ENCODE measurements around the gene ATG10.
A peak's percentile ranks its signal among the peaks of the same experiment; 100 is the strongest.
"Not testable (repeated sequence)": the region's sequence is repeated elsewhere in the genome, so short reads cannot be mapped to it uniquely, and the experiment has no call there.

The ATG10 gene

DNA sequence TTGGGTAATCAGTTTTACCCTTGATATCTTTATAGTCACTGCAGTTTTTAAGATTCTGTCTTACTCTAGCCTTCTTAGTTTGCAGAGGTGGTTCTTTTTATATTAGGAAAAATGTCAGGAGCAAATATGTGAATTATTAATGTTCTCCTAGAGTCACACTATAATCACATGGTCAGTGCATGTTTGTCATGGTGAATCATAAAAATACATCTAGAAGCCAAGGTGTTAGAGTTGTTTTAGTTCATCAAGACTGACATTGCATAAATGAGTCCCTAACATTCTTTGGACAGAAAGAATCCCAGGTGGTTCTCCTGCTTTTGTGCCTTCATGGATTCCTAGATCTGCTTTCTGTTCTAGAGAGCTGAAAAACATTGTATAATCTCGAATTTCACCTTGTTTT is 22.9 kb downstream of the ATG10 start:
- Mint-ChIP-seq H3K27me3 (no peaks in the 10 kb centered on the region), H3K4me1 (ENCODE audit: low read depth in 2 of 2) (peaks cover 0 to 3% of the 10 kb centered on the region in 2 donors), H3K27ac (no peak overlapping the region), H3K36me3 (ENCODE audit: insufficient read depth) (peaks cover 13% of the 10 kb centered on the region), H3K9me3 (peaks cover 0 to 11% of the 10 kb centered on the region in 2 donors), H3K4me3 (no peak overlapping the region)
- ATAC-seq (replicated peaks) (no peak), DNase-seq (no peak)

DNA sequence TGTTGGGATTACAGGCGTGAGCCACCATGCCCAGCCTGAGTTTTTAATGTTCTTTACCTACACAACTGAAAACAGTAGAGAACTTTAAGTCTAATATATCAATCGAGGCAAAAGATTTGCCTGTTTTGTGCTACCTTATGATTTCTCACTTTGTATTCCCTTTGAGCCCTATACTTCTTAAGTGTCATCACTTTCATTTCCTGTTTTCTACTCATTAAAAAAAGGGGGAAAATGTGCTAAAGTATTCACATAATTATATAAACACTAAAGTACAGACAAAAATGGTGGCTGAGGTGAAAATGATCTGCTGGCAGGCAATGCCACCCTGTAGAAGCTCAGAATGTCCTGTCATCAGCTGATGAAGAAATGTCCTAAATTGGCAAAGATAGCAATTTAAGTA is 23.6 kb downstream of the ATG10 start:
- no peaks in the 10 kb centered on the region for H3K27me3 Mint-ChIP-seq
- peaks cover 8% of the 10 kb centered on the region for H3K36me3 Mint-ChIP-seq (ENCODE audit: insufficient read depth)
- H3K27ac Mint-ChIP-seq, result no peak overlapping the region
- H3K4me3 Mint-ChIP-seq, result no peak overlapping the region
- H3K9me3 Mint-ChIP-seq, result peaks cover 0 to 11% of the 10 kb centered on the region in 2 donors
- peaks cover 0 to 3% of the 10 kb centered on the region in 2 donors for H3K4me1 Mint-ChIP-seq (ENCODE audit: low read depth in 2 of 2)
- DNase-seq (no peak), ATAC-seq (replicated peaks) (no peak)

DNA sequence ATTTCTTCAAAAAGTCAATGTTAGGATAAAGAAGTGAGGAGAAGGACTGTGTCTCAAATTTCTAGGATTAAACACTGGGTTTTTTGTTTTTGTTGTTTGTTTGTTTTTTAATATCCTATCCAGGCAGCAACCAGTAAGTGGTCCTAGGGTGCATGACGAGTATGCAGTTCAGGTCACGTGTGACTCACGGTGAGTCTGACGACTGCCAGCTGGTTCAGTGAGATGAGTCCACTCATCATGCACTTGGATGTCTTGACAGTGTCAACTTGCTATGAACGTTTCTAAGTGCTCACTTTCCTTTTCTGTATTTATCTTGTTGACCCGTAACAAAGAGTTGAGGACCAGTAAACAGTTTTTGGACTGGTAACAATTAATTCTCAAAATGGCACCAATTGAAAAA is 32.7 kb downstream of the ATG10 start:
- no peaks in the 10 kb centered on the region for H3K36me3 Mint-ChIP-seq (ENCODE audit: insufficient read depth)
- H3K4me3 Mint-ChIP-seq, result no peak overlapping the region
- ATAC-seq (replicated peaks) (no peak), DNase-seq (no peak)
- no peaks in the 10 kb centered on the region for H3K9me3 Mint-ChIP-seq
- H3K27me3 Mint-ChIP-seq, result no peaks in the 10 kb centered on the region
- no peaks in the 10 kb centered on the region for H3K4me1 Mint-ChIP-seq (ENCODE audit: low read depth in 2 of 2)
- no peak overlapping the region for H3K27ac Mint-ChIP-seq

DNA sequence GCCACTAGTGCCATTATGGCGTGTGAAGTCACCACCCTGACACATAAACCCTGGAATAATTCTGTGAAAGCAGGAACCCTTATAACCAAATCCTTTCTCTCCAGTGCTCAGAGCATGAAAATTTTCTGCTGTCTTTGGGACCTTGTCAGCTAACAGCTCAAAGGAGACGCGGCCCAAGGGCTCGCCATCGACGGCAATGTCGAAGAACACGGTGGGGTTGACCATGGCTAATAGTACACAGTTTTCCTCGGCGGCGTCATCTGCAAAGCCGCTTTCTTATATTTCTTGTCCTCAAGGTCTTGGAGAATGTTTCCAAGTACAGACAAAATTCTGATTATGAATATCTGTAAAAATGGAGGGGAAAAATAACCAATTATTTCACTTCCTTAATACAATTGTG is 38.0 kb downstream of the ATG10 start:
- not testable (repeated sequence) for H3K4me1 Mint-ChIP-seq (ENCODE audit: low read depth in 2 of 2); DNase-seq; H3K27ac Mint-ChIP-seq; H3K4me3 Mint-ChIP-seq; H3K9me3 Mint-ChIP-seq; H3K36me3 Mint-ChIP-seq (ENCODE audit: insufficient read depth); ATAC-seq (replicated peaks); H3K27me3 Mint-ChIP-seq

DNA sequence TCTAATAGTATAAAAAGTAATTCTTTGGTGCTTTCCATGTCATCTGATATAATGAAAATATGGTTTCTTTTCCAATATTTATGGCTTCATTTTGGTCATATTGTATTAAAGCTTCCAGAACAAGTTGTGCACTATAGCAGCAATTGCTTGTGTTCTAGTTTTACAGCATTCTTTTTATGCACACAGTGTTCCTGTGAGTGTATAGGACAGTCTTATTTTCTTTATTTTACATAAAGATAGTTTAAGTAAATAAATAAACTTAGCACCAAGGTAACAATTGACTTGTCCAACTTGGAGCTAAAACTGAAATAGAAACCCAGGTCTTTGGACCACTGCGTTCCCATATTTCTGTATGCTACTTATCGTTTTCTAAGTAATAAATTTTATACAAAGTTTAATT is 38.9 kb downstream of the ATG10 start:
- ATAC-seq (replicated peaks) (no peak), DNase-seq (no peak)
- Mint-ChIP-seq H3K4me1 (ENCODE audit: low read depth in 2 of 2) (no peaks in the 10 kb centered on the region), H3K36me3 (ENCODE audit: insufficient read depth) (peaks cover 3% of the 10 kb centered on the region), H3K4me3 (no peak overlapping the region), H3K27ac (no peak overlapping the region), H3K27me3 (no peaks in the 10 kb centered on the region), H3K9me3 (no peaks in the 10 kb centered on the region)

DNA sequence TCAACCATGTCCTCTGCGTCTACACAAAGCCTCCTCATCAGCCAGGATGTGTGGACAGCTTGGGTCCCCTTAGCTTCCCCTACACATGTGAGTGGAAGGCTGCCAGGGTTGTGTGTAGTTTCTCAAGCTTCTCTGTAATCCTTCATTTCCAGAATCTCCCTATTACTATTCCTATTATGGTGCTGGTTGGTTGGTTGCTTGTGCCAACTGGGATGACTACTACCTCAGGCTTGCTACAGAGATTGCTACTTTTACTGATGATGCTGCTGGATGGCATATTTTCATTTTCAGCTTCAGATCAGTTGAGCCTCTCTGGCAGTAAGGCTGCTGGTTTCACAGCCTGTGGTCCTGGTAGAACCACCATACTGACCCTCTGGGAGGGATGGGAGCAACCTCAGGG is 39.9 kb downstream of the ATG10 start:
- H3K27me3 Mint-ChIP-seq, result no peaks in the 10 kb centered on the region
- H3K9me3 Mint-ChIP-seq, result peaks cover 0 to 3% of the 10 kb centered on the region in 2 donors
- DNase-seq (no peak), ATAC-seq (replicated peaks) (no peak)
- H3K36me3 Mint-ChIP-seq (ENCODE audit: insufficient read depth), result peaks cover 3% of the 10 kb centered on the region
- H3K4me3 Mint-ChIP-seq, result no peak overlapping the region
- no peaks in the 10 kb centered on the region for H3K4me1 Mint-ChIP-seq (ENCODE audit: low read depth in 2 of 2)
- H3K27ac Mint-ChIP-seq, result no peak overlapping the region

DNA sequence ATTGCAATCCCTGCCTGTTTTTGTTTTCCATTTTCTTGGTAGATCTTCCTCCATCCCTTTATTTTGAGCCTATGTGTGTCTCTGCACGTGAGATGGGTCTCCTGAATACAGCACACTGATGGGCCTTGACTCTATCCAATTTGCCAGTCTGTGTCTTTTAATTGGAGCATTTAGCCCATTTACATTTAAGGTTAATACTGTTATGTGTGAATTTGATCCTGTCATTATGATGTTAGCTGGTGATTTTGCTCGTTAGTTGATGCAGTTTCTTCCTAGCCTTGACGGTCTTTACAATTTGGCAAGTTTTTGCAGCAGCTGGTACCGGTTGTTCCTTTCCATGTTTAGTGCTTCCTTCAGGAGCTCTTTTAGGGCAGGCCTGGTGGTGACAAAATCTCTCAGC is 42.8 kb downstream of the ATG10 start:
- H3K27me3 Mint-ChIP-seq; H3K27ac Mint-ChIP-seq; H3K9me3 Mint-ChIP-seq; H3K4me1 Mint-ChIP-seq (ENCODE audit: low read depth in 2 of 2); ATAC-seq (replicated peaks); DNase-seq; H3K36me3 Mint-ChIP-seq (ENCODE audit: insufficient read depth); H3K4me3 Mint-ChIP-seq: not testable (repeated sequence)

DNA sequence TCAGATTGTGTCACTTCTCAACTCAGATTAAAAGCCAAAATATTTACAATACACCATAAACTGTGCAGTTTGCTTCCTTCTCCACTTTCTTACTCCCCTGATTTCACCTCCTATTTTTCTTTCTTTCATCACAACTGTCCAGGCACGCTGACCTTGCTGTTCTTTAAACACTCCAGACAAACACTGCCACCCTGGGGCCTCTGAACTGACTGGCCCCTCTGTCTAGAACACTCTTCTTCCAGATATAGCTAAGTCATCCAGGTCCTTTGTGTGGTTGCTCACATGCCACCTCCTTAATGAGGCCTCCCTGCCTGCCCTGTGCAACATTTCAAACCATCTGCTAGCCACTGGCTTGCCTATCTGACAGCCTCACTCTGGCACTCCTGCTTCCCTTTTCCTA is 46.6 kb downstream of the ATG10 start:
- H3K36me3 Mint-ChIP-seq (ENCODE audit: insufficient read depth), result no peaks in the 10 kb centered on the region

DNA sequence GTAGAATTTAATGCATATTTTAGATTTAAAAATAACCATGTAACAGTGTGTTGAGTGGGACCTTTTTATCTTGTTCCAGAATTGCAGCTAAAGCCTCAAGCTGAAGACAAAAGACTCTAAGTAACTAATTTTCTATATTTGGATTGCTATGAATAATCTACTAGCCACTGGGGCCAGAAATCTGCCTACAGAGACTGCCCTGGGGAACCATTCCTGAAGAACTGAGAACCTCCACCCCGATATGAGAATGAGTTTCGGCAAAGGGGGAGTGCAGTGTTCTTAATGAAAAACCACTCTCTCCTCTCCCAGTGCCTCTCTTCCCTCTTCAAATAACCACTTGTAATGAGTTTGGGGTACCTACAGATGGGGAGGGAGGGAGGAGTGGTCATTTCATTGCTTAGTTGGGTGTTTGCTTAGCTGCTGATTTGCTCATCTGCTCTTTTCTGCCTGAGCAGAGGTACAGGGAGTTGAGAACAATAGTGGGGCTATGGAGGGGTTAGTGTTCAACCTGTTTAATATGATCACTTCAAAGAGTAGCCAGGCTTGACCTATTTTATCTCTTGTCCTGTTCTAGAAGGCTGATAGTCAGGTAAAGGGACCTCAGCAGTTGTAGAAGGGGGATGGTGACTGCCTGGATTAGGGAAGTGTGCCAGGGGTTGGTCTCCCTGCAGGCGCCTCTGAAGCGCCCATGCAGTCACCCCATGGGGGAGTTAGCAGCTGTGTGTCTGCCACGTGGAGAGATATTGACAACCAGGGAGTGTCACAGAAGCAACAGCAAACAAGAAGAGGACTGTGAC is 47.7 kb downstream of the ATG10 start:
- H3K9me3 Mint-ChIP-seq, result peaks cover 0 to 3% of the 10 kb centered on the region in 2 donors
- ATAC-seq (replicated peaks) (no peak), DNase-seq (no peak)
- no peak overlapping the region for H3K4me3 Mint-ChIP-seq
- no peaks in the 10 kb centered on the region for H3K27me3 Mint-ChIP-seq
- no peaks in the 10 kb centered on the region for H3K36me3 Mint-ChIP-seq (ENCODE audit: insufficient read depth)
- peak overlapping the region in 1 of 2 donors; percentile 32 for H3K27ac Mint-ChIP-seq
- H3K4me1 Mint-ChIP-seq (ENCODE audit: low read depth in 2 of 2), result no peaks in the 10 kb centered on the region

More for the DNA sequence above, 46.6 kb downstream of the ATG10 start:
- H3K4me1 Mint-ChIP-seq (ENCODE audit: low read depth in 2 of 2), result no peaks in the 10 kb centered on the region
- peaks cover 0 to 3% of the 10 kb centered on the region in 2 donors for H3K9me3 Mint-ChIP-seq
- DNase-seq (no peak), ATAC-seq (replicated peaks) (no peak)
- H3K27ac Mint-ChIP-seq, result no peak overlapping the region
- no peak overlapping the region for H3K4me3 Mint-ChIP-seq
- H3K27me3 Mint-ChIP-seq, result no peaks in the 10 kb centered on the region

DNA sequence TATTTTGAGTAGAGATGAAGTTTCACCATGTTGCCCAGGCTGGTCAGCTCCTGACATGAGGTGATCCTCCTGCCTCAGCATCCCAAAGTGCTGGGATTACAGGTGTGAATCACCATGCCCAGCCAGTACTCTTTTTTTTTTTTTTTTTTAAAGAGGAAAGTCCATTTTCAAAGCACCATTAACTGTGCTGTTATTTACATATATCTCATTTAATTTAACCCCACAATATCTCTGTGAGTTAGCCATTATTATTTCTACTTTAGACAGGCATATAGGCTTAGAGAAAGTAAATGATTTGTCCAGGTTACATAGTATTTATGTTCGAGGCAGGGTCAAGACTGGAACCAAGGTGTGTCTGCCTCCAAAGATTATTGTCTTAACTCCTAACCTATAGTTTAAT is 50.7 kb downstream of the ATG10 start:
- no peak for DNase-seq
- no peak overlapping the region for H3K27ac Mint-ChIP-seq
- H3K4me1 Mint-ChIP-seq (ENCODE audit: low read depth in 2 of 2), result no peaks in the 10 kb centered on the region
- H3K27me3 Mint-ChIP-seq, result no peaks in the 10 kb centered on the region
- no peaks in the 10 kb centered on the region for H3K9me3 Mint-ChIP-seq
- no peak for ATAC-seq (replicated peaks)
- no peak overlapping the region for H3K4me3 Mint-ChIP-seq
- H3K36me3 Mint-ChIP-seq (ENCODE audit: insufficient read depth), result no peaks in the 10 kb centered on the region

DNA sequence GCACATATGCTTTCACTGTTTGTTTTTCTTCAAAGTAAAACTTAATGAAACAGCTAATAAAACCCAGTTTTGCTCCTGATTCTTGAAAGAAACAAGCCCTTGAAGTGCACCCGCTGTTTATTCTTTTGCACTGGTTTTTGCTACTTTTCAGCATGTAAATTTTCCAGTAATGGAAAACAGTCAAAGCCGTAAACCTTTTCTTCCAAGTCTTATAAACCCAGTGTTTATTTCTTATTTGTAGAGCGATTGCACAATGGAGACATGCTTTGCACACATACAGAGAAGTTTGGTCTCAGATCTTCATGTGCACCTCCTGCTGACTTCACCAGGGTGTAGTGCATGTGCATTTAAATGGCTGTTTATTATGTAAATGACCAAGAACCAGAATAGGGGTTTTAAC is 51.8 kb downstream of the ATG10 start:
- H3K4me1 Mint-ChIP-seq (ENCODE audit: low read depth in 2 of 2), result no peaks in the 10 kb centered on the region
- DNase-seq (no peak), ATAC-seq (replicated peaks) (no peak)
- no peak overlapping the region for H3K4me3 Mint-ChIP-seq
- H3K27me3 Mint-ChIP-seq, result no peaks in the 10 kb centered on the region
- no peaks in the 10 kb centered on the region for H3K36me3 Mint-ChIP-seq (ENCODE audit: insufficient read depth)
- no peak overlapping the region for H3K27ac Mint-ChIP-seq
- H3K9me3 Mint-ChIP-seq, result no peaks in the 10 kb centered on the region

DNA sequence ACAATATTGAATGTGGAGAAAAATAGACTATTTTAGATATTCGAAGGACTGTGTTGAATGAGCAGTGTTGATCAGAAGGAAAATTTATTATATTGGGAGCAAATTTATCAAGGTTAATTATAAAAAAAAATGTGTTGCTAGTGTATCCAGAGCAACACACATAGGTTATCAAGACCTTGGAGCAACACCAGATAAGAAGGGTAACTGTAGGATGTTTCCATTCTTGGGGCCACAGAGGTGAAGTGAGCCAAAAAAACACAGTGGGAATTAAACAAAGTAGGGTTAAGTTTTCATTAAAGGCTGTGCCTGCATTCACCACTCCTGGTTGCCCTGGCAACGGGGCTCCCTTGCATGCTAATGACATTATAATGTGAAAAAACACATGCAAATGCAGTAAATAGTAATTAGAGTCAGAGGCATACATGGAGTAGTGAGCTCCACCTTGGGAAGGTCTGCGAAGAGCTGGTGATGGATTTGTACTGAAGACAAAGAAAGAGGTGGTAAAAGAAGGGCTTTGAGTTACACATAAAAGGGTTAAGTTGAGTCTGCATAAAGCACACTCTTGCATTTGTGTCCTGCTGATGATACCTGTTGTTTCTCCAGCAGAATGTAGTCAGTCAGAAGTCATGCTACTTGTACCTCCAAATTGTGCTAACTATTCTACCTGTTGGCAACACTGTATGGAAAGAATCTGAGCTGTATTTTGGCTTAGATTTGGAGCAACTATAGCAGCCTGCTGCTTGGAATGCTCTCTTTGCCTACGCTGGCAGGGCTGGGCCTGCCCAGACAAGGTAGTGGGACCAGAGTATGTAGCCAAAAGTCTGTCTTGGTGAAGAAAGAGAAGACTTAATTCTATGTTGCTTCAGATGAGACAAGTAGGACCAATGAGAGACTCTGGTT is 59.6 kb downstream of the ATG10 start:
- Mint-ChIP-seq H3K4me1 (ENCODE audit: low read depth in 2 of 2) (no peaks in the 10 kb centered on the region), H3K27ac (no peak overlapping the region), H3K36me3 (ENCODE audit: insufficient read depth) (no peaks in the 10 kb centered on the region), H3K27me3 (no peaks in the 10 kb centered on the region), H3K9me3 (no peaks in the 10 kb centered on the region), H3K4me3 (no peak overlapping the region)
- DNase-seq (no peak), ATAC-seq (replicated peaks) (no peak)

DNA sequence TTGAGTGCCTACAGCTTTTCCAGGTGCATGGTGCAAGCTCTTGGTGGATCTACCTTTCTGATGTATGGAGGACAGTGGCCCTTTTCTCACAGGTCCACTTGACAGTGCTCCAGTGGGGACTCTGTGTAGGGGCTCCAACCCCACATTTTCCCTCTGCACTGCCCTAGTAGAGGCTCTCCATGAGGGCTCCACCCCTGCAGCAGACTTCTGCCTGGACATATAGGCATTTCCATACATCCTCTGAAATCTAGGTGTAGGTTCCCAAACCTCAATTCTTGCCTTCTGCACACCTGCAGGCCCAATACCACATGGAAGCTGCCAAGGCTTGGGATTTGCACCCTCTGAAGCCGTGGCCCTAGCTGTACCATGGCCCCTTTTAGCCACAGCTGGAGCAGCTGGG is 71.1 kb downstream of the ATG10 start:
- H3K27me3 Mint-ChIP-seq; H3K36me3 Mint-ChIP-seq (ENCODE audit: insufficient read depth); H3K27ac Mint-ChIP-seq; ATAC-seq (replicated peaks); DNase-seq; H3K4me3 Mint-ChIP-seq; H3K9me3 Mint-ChIP-seq; H3K4me1 Mint-ChIP-seq (ENCODE audit: low read depth in 2 of 2): not testable (repeated sequence)

DNA sequence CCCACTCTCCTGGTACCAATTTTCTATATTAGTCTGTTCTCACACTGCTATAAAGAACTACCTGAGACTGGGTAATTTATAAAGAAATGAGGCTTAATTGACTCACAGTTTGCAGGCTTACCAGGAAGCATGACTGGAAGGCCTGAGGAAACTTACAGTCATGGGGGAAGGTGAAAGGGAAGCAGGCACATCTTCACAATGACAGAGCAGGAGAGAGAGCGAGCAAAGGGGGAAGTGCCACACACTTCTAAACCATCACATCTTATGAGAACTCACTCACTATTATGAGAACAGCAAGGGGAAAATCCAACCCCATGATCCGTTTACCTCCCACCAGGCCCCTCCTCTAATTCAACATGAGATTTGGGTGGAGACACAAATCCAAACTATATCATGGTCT is 72.2 kb downstream of the ATG10 start:
- no peak for DNase-seq
- H3K27me3 Mint-ChIP-seq, result no peaks in the 10 kb centered on the region
- no peak overlapping the region for H3K4me3 Mint-ChIP-seq
- H3K9me3 Mint-ChIP-seq, result peaks cover 5 to 7% of the 10 kb centered on the region in 2 donors
- H3K4me1 Mint-ChIP-seq (ENCODE audit: low read depth in 2 of 2), result no peaks in the 10 kb centered on the region
- no peak overlapping the region for H3K27ac Mint-ChIP-seq
- peaks cover 2% of the 10 kb centered on the region for H3K36me3 Mint-ChIP-seq (ENCODE audit: insufficient read depth)
- no peak for ATAC-seq (replicated peaks)
